ENCODE measurements around the gene ASPRV1. TPM values are rescaled to one million over a fixed set of nuclear protein-coding genes. Genes with fewer than 3 reads are reported as not detected.

The ASPRV1 gene
- total RNA-seq, 2 donors from 2014 or later: 1.8 to 3.2 TPM

DNA sequence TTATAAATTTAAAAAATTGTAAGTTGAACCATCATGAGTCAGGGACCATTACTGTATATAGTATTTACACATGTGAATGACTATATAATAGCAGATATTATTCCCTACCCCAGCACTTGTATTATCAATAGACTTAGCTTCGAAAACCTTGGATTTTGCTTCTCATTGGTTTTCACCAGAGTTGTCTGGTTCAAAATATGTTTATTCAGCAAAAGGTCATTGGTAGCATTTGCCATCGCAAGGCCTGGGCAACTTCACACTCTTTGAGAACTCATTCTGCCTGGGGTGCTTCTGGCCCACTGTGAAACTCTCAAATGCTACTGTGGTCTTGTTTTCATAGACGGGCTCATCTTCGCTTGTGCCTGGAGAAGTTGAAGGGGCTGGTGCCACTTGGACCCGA lies 26.4 kb downstream of the ASPRV1 start:
- TF ChIP-seq, protein P1, sequence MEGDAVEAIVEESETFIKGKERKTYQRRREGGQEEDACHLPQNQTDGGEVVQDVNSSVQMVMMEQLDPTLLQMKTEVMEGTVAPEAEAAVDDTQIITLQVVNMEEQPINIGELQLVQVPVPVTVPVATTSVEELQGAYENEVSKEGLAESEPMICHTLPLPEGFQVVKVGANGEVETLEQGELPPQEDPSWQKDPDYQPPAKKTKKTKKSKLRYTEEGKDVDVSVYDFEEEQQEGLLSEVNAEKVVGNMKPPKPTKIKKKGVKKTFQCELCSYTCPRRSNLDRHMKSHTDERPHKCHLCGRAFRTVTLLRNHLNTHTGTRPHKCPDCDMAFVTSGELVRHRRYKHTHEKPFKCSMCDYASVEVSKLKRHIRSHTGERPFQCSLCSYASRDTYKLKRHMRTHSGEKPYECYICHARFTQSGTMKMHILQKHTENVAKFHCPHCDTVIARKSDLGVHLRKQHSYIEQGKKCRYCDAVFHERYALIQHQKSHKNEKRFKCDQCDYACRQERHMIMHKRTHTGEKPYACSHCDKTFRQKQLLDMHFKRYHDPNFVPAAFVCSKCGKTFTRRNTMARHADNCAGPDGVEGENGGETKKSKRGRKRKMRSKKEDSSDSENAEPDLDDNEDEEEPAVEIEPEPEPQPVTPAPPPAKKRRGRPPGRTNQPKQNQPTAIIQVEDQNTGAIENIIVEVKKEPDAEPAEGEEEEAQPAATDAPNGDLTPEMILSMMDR (IDR thresholded peaks at IDR 0.05): no peak
- ATAC-seq (ENCODE audit: insufficient number of reproducible peaks, low FRiP score, low read depth) (no peak), DNase-seq (ENCODE audit: low spot score) (no peak)
- Histone ChIP-seq H3K27me3 (replicated peaks; ENCODE audit: insufficient read depth) (no peaks in the 10 kb centered on the region), H3K36me3 (peaks cover 26% of the 10 kb centered on the region), H3K4me1 (ENCODE audit: control insufficient read depth in 1 of 2, low read depth in 2 of 2) (peaks cover 24 to 32% of the 10 kb centered on the region in 2 donors), H3K9me3 (no peaks in the 10 kb centered on the region), H3K4me3 (no peak overlapping the region), H3K27ac (peak overlapping the region in 1 of 2 donors; percentile 62)

DNA sequence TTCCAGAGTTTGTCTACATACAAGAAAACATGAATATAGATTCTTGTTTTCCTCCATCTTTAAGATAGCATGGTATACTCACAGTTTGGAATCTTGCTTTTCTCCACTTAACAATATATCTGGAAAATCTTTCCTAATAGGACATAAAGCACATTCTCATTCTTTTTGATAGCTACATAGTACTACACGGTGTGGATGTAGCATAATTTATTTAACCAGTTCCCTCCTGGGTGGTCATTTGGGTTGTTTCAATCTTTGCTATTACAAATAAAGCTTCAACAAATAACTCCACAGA lies 26.9 kb downstream of the ASPRV1 start:
- no peak overlapping the region for H3K4me3 ChIP-seq
- H3K4me1 ChIP-seq (ENCODE audit: control insufficient read depth in 1 of 2, low read depth in 2 of 2): peaks cover 24 to 32% of the 10 kb centered on the region in 2 donors
- peak overlapping the region in 1 of 2 donors; percentile 62 for H3K27ac ChIP-seq
- H3K9me3 ChIP-seq: no peaks in the 10 kb centered on the region
- TF ChIP-seq, protein P1 (IDR thresholded peaks at IDR 0.05): no peak
- no peaks in the 10 kb centered on the region for H3K27me3 ChIP-seq (replicated peaks; ENCODE audit: insufficient read depth)
- DNase-seq (ENCODE audit: low spot score) (no peak), ATAC-seq (ENCODE audit: insufficient number of reproducible peaks, low FRiP score, low read depth) (no peak)
- peaks cover 24% of the 10 kb centered on the region for H3K36me3 ChIP-seq

DNA sequence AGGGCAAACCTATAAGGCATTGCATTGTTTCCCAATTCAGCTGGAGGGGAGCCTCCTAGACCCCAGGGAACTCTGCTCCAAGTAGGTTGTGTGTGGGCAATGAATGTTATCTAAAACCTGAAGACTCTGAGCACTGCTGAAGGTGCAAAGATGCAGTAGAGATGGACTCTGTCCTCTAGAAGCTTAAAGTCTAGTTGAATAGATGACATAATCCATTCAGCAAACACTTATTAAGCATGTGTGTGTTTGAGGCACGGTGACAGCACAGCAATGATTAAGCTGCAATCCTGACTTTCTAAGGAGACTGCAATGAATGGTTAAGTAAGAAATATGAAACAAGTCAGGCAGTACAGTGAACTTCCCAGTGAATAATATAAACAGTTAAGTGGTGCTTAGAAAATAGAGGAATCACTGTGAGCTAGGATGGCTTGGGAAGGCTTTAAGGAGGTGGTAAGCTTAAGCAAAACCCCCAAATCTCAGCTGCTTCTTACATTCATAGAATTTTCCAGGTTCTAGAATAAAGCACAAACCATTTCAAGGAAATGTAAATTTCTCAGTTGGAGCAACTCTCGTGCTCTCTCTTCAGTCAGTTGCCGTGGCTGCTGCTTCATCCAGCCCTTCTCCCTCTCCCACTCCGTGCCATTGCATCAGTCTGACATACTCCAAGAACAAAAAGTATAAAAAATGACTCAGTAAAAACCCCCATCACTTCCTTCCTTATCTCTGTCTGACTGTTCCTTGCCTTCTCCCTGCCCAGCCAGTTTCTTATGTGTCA lies 27.4 kb downstream of the ASPRV1 start:
- peak overlapping the region; percentile 26 for H3K4me3 ChIP-seq
- no peaks in the 10 kb centered on the region for H3K9me3 ChIP-seq
- TF ChIP-seq, protein P1 (IDR thresholded peaks at IDR 0.05): no peak
- peak overlapping the region; percentile 37 to 62 for H3K27ac ChIP-seq
- H3K27me3 ChIP-seq (replicated peaks; ENCODE audit: insufficient read depth): no peaks in the 10 kb centered on the region
- peak; percentile 20 for DNase-seq (ENCODE audit: low spot score)
- peak; percentile 77 for ATAC-seq (ENCODE audit: insufficient number of reproducible peaks, low FRiP score, low read depth)
- H3K36me3 ChIP-seq: peaks cover 23% of the 10 kb centered on the region
- H3K4me1 ChIP-seq (ENCODE audit: control insufficient read depth in 1 of 2, low read depth in 2 of 2): peaks cover 24 to 32% of the 10 kb centered on the region in 2 donors

DNA sequence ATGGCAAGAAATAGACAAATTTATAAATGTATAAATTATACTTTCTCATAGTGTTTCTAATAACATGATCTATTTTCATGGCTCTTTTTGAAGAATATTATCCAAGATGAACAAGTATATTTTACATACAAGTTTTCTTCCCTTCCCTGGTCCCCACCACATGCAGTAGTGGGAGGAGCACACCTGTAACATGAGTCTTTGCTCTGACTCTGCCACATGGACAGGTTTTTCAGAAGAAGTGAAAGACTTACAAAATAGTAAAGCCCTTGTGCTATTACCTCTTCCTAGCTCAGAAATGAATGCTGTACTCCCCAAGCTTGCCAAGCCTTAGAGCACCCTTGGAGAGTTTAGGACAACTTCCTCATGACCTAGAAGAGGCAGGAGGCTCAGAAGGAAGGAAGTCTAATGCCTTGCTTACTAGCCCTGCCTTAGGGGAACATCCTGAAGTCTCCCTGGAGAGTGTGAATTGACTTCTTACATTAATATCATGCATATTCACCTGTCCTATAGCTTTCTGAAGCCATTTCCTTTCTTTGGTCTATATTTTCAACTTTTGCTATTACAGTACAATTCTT lies 28.1 kb downstream of the ASPRV1 start:
- Histone ChIP-seq H3K27me3 (replicated peaks; ENCODE audit: insufficient read depth) (no peaks in the 10 kb centered on the region), H3K4me1 (ENCODE audit: control insufficient read depth in 1 of 2, low read depth in 2 of 2) (peaks cover 24 to 32% of the 10 kb centered on the region in 2 donors), H3K4me3 (no peak overlapping the region), H3K27ac (peak overlapping the region; percentile 37 to 62), H3K36me3 (peaks cover 18% of the 10 kb centered on the region), H3K9me3 (no peaks in the 10 kb centered on the region)
- TF ChIP-seq, protein P1 (IDR thresholded peaks at IDR 0.05): no peak
- DNase-seq (ENCODE audit: low spot score): no peak
- no peak for ATAC-seq (ENCODE audit: insufficient number of reproducible peaks, low FRiP score, low read depth)

DNA sequence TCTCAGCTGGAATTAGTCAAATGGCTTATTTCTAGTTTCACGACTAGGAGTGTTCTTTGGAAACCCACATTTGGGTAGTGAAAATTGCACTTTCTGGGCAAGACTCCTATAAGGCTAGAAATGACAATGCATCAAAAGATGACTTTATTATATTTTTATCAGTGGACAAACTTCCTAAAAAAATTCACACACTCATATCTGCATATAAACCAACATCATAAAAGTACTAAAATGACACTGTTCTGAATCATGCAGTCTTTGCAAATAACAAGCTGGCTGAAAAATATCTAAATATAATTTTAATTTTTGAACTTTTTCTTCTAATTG lies 28.9 kb downstream of the ASPRV1 start:
- Histone ChIP-seq H3K27me3 (replicated peaks; ENCODE audit: insufficient read depth) (no peaks in the 10 kb centered on the region), H3K36me3 (peaks cover 11% of the 10 kb centered on the region), H3K27ac (peak overlapping the region; percentile 37 to 62), H3K4me3 (no peak overlapping the region), H3K4me1 (ENCODE audit: control insufficient read depth in 1 of 2, low read depth in 2 of 2) (peaks cover 24 to 32% of the 10 kb centered on the region in 2 donors), H3K9me3 (no peaks in the 10 kb centered on the region)
- no peak for DNase-seq (ENCODE audit: low spot score)
- TF ChIP-seq, protein P1 (IDR thresholded peaks at IDR 0.05): no peak
- ATAC-seq (ENCODE audit: insufficient number of reproducible peaks, low FRiP score, low read depth): no peak

All from thoracic aorta (tissue), 2 donors.